ENCODE data around the gene PCED1A.
"Not testable (repeated sequence)": the region's sequence is repeated elsewhere in the genome, so short reads cannot be mapped to it uniquely, and the experiment has no call there.

Gene PCED1A

GRCh38 chr20:2865101-2865500 is 24.6 kb upstream of the PCED1A start:
- DNase-seq: no peak

- DNase-seq: no peak
These were observed 24.2 kb upstream of the PCED1A start for GRCh38 chr20:2864626-2865025.

GRCh38 chr20:2859330-2860121 is 19.1 kb upstream of the PCED1A start:
- DNase-seq: no peak

- no peak for DNase-seq
These were observed 18.1 kb upstream of the PCED1A start for GRCh38 chr20:2858591-2858990.

- no peak for DNase-seq
These were observed 10.6 kb upstream of the PCED1A start for GRCh38 chr20:2851086-2851485.

GRCh38 chr20:2849529-2849928 is 9.1 kb upstream of the PCED1A start:
- DNase-seq: no peak

GRCh38 chr20:2847802-2848201 is 7.3 kb upstream of the PCED1A start:
- DNase-seq: no peak

GRCh38 chr20:2846698-2847097 is 6.2 kb upstream of the PCED1A start:
- DNase-seq: no peak

GRCh38 chr20:2845607-2846006 is 5.2 kb upstream of the PCED1A start:
- no peak for DNase-seq

- peak in 1 of 2 donors; percentile 49 for DNase-seq
These were observed 594 bp upstream of the PCED1A start for GRCh38 chr20:2840967-2841531.

GRCh38 chr20:2839732-2840137 is 720 bp downstream of the PCED1A start:
- DNase-seq: no peak

GRCh38 chr20:2838847-2839671 is 1.4 kb downstream of the PCED1A start:
- no peak for DNase-seq

- DNase-seq: no peak
These were observed 2.2 kb downstream of the PCED1A start for GRCh38 chr20:2838170-2838797.

- no peak for DNase-seq
These were observed 3.1 kb downstream of the PCED1A start for GRCh38 chr20:2837221-2837960.

GRCh38 chr20:2836035-2836434 is 4.4 kb downstream of the PCED1A start:
- DNase-seq: no peak

GRCh38 chr20:2835331-2835796 is 5.1 kb downstream of the PCED1A start:
- DNase-seq: no peak

- DNase-seq: no peak
These were observed 5.9 kb downstream of the PCED1A start for GRCh38 chr20:2834401-2835110.

GRCh38 chr20:2833761-2834160 is 6.7 kb downstream of the PCED1A start:
- no peak for DNase-seq

- not testable (repeated sequence) for DNase-seq
These were observed 9.2 kb downstream of the PCED1A start for GRCh38 chr20:2831206-2831605.

- DNase-seq: no peak
These were observed 11.1 kb downstream of the PCED1A start for GRCh38 chr20:2829376-2829775.

- DNase-seq: no peak
These were observed 13.8 kb downstream of the PCED1A start for GRCh38 chr20:2826655-2827054.

- DNase-seq: no peak
These were observed 14.7 kb downstream of the PCED1A start for GRCh38 chr20:2825761-2826160.
